Gastroesophageal sphincter (tissue), 3 donors: ENCODE measurements around the gene FNDC4.

Source experiments
- EP300 ChIP-seq: sonication (generic); formaldehyde crosslinking; IDR thresholded peaks from one replicate; pipeline ENCODE4 v1.6.1; 2017; ENCODE audit warnings: antibody characterized with exemption, mild to moderate bottlenecking
- POLR2A ChIP-seq, 2 donors: fragments of 450-650 bp; IDR thresholded peaks; one replicate each; pipeline ENCODE4 v1.6.1; 2017; ENCODE audit warnings: antibody characterized with exemption in 2 of 2, mild to moderate bottlenecking in 2 of 2, moderate library complexity in 1 of 2
- TF ChIP-seq, protein P1 (sequence below), 4 experiments: fragments of 200-600 bp in 2 of 4; fragments of 450-650 bp in 2 of 4; sonication (generic) in 1 of 4; IDR thresholded peaks; one replicate each; pipeline ENCODE4 v1.5.1; 2017 to 2019; ENCODE audit warnings: antibody characterized with exemption in 4 of 4, mild to moderate bottlenecking in 2 of 4, moderate library complexity in 2 of 4

DNA sequence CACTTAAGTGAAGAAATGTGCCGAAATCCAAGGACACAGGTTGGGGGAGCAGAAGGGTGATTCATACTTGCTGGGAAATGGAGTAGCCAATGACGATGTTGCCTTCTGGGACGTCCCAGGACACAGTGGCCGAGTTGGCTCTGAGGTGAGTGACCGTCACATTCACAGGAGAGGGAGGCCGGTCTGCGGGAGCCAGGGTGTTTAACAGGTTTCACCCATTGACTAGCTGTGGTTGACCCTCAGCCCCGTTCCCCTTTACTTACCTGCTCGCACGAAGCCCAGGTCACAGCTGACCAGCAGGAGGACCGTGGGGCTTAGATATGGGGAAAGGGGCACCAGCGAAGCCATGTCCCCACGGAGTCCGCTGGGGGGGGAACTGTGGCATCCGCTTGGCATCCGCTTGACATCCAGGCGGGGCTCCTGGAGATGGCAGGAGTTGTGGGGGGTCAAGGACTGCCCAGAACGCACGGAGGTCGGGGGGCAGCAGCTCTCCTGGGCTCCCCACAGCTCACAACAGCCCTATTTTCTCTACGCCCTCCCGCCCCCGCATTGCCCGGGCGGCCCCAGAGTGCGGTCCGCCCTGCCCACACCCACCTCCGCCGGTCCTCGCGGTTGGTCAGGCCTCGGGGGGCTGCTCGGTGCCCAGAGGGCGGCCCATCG lies 586 bp downstream of the FNDC4 start:
- TF ChIP-seq, protein P1, sequence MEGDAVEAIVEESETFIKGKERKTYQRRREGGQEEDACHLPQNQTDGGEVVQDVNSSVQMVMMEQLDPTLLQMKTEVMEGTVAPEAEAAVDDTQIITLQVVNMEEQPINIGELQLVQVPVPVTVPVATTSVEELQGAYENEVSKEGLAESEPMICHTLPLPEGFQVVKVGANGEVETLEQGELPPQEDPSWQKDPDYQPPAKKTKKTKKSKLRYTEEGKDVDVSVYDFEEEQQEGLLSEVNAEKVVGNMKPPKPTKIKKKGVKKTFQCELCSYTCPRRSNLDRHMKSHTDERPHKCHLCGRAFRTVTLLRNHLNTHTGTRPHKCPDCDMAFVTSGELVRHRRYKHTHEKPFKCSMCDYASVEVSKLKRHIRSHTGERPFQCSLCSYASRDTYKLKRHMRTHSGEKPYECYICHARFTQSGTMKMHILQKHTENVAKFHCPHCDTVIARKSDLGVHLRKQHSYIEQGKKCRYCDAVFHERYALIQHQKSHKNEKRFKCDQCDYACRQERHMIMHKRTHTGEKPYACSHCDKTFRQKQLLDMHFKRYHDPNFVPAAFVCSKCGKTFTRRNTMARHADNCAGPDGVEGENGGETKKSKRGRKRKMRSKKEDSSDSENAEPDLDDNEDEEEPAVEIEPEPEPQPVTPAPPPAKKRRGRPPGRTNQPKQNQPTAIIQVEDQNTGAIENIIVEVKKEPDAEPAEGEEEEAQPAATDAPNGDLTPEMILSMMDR (IDR thresholded peaks at IDR 0.05) = no peak
- TF ChIP-seq EP300 (no peak), POLR2A (IDR thresholded peaks at IDR 0.05) (no peak)
